Measurements from ENCODE around the gene ENPP4. TPM values are rescaled to one million over a fixed set of nuclear protein-coding genes. Genes with fewer than 3 reads are reported as not detected.

Gene ENPP4, protein sequence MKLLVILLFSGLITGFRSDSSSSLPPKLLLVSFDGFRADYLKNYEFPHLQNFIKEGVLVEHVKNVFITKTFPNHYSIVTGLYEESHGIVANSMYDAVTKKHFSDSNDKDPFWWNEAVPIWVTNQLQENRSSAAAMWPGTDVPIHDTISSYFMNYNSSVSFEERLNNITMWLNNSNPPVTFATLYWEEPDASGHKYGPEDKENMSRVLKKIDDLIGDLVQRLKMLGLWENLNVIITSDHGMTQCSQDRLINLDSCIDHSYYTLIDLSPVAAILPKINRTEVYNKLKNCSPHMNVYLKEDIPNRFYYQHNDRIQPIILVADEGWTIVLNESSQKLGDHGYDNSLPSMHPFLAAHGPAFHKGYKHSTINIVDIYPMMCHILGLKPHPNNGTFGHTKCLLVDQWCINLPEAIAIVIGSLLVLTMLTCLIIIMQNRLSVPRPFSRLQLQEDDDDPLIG
- 19.7 TPM for total RNA-seq

DNA sequence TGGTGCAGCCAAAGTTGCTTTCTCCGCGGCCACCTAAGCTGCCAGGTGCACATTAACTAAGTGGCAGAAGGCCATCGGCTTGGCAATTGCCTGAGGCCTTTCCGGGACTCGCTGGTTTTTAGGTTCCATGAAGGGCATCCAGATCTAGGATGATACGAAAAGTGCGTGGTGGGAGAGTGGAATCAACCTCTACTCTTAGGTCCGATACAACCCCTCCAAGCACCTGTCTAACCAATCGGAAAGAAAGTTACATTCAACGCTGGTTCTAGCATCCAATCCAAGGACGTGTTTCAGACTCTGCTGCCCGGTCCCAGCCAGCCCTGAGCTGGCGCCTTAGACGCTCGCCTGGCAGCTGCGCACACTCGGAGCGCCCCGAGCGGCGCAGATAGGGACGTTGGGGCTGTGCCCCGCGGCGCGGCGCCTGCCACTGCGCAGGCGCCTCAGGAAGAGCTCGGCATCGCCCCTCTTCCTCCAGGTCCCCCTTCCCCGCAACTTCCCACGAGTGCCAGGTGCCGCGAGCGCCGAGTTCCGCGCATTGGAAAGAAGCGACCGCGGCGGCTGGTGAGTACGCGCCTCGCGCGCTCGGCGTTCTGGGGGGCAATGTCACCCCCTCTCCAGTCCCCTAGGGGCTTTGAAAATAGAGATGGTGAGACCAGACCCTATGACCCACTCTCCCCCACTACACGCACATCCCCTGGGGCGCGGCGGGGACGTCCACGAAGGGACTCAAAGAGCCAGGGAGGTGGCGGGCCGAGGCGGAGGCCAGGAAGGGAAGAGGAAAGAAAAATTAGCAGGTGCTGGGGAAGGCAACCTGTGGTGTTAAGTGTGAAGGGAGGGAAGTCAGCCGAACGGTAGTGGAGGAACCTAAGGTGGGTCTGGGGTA lies at the start of gene ENPP4:
ENPP4 (plus strand) TSS at position 361 of the 883 bp plus-strand sequence. CDS start 9,595 bp downstream, outside the sequence.

DNA sequence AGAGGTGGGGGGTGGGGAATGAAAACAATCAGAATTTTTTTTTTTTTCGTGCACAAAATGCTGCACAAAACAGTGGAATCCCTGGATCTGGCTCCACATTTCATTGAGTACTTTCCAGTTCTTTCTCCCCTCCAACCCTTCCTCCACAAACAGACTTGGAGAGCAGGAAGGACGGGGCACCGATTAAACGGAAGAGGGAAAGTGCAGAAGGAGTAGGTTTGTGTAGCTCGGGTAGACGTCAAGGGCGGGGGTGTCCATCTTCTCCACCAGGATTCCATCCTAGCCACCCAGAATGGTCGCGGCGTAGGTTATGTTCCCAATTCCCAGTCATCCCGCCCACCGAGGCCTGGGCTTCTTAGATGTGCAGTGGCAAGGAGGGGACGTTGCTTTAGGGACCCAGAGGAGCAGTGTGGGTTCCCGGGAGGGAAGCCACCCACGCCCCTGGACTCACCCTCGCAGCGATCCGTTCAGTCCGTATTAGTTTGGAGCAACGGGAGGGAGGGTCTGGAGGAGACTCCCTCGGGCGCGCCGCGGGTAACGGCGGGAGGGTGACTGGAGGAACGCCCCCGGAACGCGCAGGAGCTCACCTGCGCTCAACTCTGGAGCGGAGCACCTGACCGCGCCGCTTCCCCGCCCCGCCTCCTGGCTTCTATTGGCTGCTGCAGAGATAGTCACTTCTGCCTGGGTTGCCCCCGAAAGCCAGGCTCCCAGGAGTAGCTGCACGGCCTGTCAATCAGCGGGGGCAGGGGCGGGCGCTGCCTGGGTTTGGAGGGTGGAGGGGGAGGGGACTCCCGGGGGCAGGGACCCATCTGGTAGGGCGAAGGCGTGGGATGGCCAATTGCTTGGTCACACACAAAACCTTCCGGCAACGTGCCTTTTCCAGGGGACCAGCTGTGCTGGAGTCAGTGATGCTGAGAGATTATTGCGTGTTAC lies 40.8 kb downstream of the ENPP4 start, which contains the start of gene ENPP5:
ENPP5 (minus strand) TSS at position 624 of the 933 bp plus-strand sequence. CDS start 2,718 bp downstream, outside the sequence.

Other genes starting within 250 kb of the ENPP4 start
- gene CLIC5, start 114.1 kb upstream of the ENPP4 start, total RNA-seq, result 1.9 TPM
- 5.0 TPM for gene ENPP5, start 41.0 kb downstream of the ENPP4 start, total RNA-seq

Measured in parietal lobe (tissue), 1 donor.